ENCODE results near the gene HEMK1. TPM values are rescaled to one million over a fixed set of nuclear protein-coding genes. Genes with fewer than 3 reads are reported as not detected.

The HEMK1 gene
- total and polyA plus RNA-seq, 2 of the 8 experiments (the other 6 are each of a cell fraction or from before 2014, with no cell fraction given): 9.7 to 10.6 TPM

DNA sequence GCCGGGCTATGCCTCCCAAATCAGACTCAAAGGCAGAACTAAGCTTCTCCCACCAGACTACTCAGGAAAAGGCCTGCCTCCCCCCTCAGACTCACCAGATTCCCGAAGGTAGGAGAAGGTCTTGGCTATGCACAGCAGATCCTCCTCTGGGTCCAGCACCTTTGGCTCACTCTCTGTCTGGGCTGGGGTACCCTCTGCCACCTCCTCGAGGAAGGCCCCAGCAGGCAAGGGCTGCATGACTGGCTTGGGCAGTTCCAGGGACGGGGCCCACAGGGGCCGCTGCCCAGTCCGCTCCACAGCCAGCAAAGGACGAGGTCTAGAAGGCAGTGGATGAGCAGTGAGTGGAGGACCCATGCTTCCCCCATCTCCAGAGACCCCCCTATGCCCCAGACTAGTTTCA is 39.0 kb downstream of the HEMK1 start:
- Histone ChIP-seq H2BK12ac (ENCODE audit: low read depth, low read length) (no peak overlapping the region), H3K36me3 (ENCODE audit: control insufficient read depth in 2 of 4, insufficient read depth in 4 of 4, low read length in 3 of 4) (no peaks in the 10 kb centered on the region), H2AFZ (ENCODE audit: low read length) (no peak overlapping the region), H4K91ac (replicated peaks; ENCODE audit: insufficient read length, low read length) (no peak overlapping the region), H3K23ac (ENCODE audit: insufficient read length) (no peak overlapping the region), H4K5ac (ENCODE audit: insufficient read length, low read depth, low read length) (no peak overlapping the region), H4K20me1 (replicated peaks in 1 of 2; ENCODE audit: control insufficient read depth in 1 of 2, insufficient read depth in 2 of 2, low read length in 2 of 2) (peaks cover 0 to 11% of the 10 kb centered on the region in 2 experiments), H3K14ac (ENCODE audit: insufficient read length) (no peak overlapping the region), H4K8ac (ENCODE audit: extremely low read depth, insufficient read depth, low read length) (no peak overlapping the region), H3K4ac (replicated peaks; ENCODE audit: insufficient read length, low read depth, low read length) (no peak overlapping the region), H3K79me2 (ENCODE audit: control insufficient read depth in 1 of 2, insufficient read depth in 2 of 2, low read length in 2 of 2) (no peaks in the 10 kb centered on the region), H2BK15ac (ENCODE audit: low read length) (no peak overlapping the region), H3K18ac (ENCODE audit: extremely low read depth, low read length) (no peak overlapping the region), H2BK20ac (ENCODE audit: low read length) (no peak overlapping the region), H2AK5ac (ENCODE audit: low read depth, low read length) (no peak overlapping the region), H3K23me2 (ENCODE audit: low read depth, low read length) (peaks cover 4% of the 10 kb centered on the region; the same call in 1 of the 2 replicates), H3K9ac (replicated peaks in 1 of 4; ENCODE audit: extremely low read depth in 1 of 4, low read depth in 3 of 4, low read length in 3 of 4) (no peak overlapping the region), H3K4me2 (ENCODE audit: insufficient read depth in 1 of 2, low read depth in 2 of 2, low read length in 2 of 2) (no peak overlapping the region), H3K9me3 (ENCODE audit: insufficient read depth in 2 of 2, low read depth in 1 of 2, low read length in 1 of 2) (no peaks in the 10 kb centered on the region), H2BK5ac (ENCODE audit: low read depth, low read length) (no peak overlapping the region), H3K79me1 (ENCODE audit: low read depth, low read length) (no peaks in the 10 kb centered on the region), H3K4me1 (replicated peaks in 1 of 4; ENCODE audit: control insufficient read depth in 3 of 4, insufficient read depth in 4 of 4, low read length in 3 of 4) (peaks cover 0 to 12% (median 4%) of the 10 kb centered on the region in 4 experiments; a peak in 5 of 7 replicates), H3K27ac (ENCODE audit: low read depth, low read length) (no peak overlapping the region), H3K27me3 (replicated peaks in 1 of 4; ENCODE audit: control insufficient read depth in 3 of 4, extremely low read depth in 1 of 4, insufficient read depth in 3 of 4, low read length in 3 of 4) (peaks cover 12 to 31% (median 26%) of the 10 kb centered on the region in 4 experiments; a peak in 6 of 7 replicates), H3K56ac (replicated peaks; ENCODE audit: insufficient read length, low read depth, low read length) (no peak overlapping the region), H2BK120ac (replicated peaks; ENCODE audit: low read depth, low read length) (no peak overlapping the region), H3K4me3 (ENCODE audit: extremely low read depth in 1 of 4, insufficient read depth in 2 of 4, low read depth in 3 of 4, low read length in 4 of 4) (no peak overlapping the region)
- POLR2A ChIA-PET (ENCODE audit: partially characterized antibody): interaction anchor here (1.3 to 2.0 kb wide), 3 partner anchors 9 to 15 kb away, joined by 3 to 6 read pairs (median 4); partner anchors contain the start of gene MAPKAPK3
- 86% methylated on average over 7 of the region's 7 CpGs; no CpG with 5 or more reads in 1 of the 2 experiments for WGBS, 2 experiments (ENCODE audit: extremely low coverage in 1 of 2, insufficient coverage in 1 of 2, insufficient read length in 1 of 2, insufficient replicate concordance in 2 of 2, low coverage in 1 of 2, low lambda C conversion rate in 2 of 2, missing lambda C conversion rate in 1 of 2)
- CTCF ChIA-PET (ENCODE audit: partially characterized antibody): interaction anchor here (0.6 to 50.4 kb wide), 4 partner anchors 18 to 399 kb away, joined by 3 to 1262 read pairs (median 548); partner anchors contain the start of genes C3orf18, DOCK3 and HEMK1
- DNase-seq (ENCODE audit: low read depth in 1 of 2, low spot score in 2 of 2) (no peak), FAIRE-seq (no peak)
- TF ChIP-seq GTF2F1 (IDR thresholded peaks at IDR 0.05; ENCODE audit: borderline replicate concordance, low read depth, low read length) (no peak), JUN (IDR thresholded peaks at IDR 0.05; ENCODE audit: low read depth, low read length) (no peak), PHF8 (conservative IDR thresholded peaks at IDR 0.05; ENCODE audit: low read depth, low read length) (no peak), SRF (IDR thresholded peaks at IDR 0.05; ENCODE audit: low read depth, low read length) (no peak), POLR2AphosphoS5 (IDR thresholded peaks at IDR 0.05; ENCODE audit: low read depth, low read length) (no peak), EGR1 (IDR thresholded peaks at IDR 0.05; ENCODE audit: borderline replicate concordance, low read depth, low read length) (no peak), SAP30 (IDR thresholded peaks at IDR 0.05; ENCODE audit: insufficient read depth, insufficient replicate concordance, low read length) (no peak), JUND (IDR thresholded peaks at IDR 0.05; ENCODE audit: low read length) (no peak), POLR2A (IDR thresholded peaks at IDR 0.05; ENCODE audit: control extremely low read depth in 1 of 2, low read depth in 2 of 2, low read length in 2 of 2) (no peak), BCL11A (IDR thresholded peaks at IDR 0.05; ENCODE audit: low read depth in 2 of 2, low read length in 2 of 2) (no peak), TBP (IDR thresholded peaks at IDR 0.05; ENCODE audit: low read depth, low read length) (no peak), MAFK (IDR thresholded peaks at IDR 0.05; ENCODE audit: low read depth, low read length) (no peak), SP2 (IDR thresholded peaks at IDR 0.05; ENCODE audit: low read length) (no peak)
- TF ChIP-seq, protein P1, sequence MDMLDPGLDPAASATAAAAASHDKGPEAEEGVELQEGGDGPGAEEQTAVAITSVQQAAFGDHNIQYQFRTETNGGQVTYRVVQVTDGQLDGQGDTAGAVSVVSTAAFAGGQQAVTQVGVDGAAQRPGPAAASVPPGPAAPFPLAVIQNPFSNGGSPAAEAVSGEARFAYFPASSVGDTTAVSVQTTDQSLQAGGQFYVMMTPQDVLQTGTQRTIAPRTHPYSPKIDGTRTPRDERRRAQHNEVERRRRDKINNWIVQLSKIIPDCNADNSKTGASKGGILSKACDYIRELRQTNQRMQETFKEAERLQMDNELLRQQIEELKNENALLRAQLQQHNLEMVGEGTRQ (IDR thresholded peaks at IDR 0.05; ENCODE audit: low read length): no peak
